ENCODE data around the gene PIEZO2. TPM values are rescaled to one million over a fixed set of nuclear protein-coding genes. Genes with fewer than 3 reads are reported as not detected.

PIEZO2 gene
- polyA plus RNA-seq, 1 donor from 2014 or later = 0.30 TPM

DNA sequence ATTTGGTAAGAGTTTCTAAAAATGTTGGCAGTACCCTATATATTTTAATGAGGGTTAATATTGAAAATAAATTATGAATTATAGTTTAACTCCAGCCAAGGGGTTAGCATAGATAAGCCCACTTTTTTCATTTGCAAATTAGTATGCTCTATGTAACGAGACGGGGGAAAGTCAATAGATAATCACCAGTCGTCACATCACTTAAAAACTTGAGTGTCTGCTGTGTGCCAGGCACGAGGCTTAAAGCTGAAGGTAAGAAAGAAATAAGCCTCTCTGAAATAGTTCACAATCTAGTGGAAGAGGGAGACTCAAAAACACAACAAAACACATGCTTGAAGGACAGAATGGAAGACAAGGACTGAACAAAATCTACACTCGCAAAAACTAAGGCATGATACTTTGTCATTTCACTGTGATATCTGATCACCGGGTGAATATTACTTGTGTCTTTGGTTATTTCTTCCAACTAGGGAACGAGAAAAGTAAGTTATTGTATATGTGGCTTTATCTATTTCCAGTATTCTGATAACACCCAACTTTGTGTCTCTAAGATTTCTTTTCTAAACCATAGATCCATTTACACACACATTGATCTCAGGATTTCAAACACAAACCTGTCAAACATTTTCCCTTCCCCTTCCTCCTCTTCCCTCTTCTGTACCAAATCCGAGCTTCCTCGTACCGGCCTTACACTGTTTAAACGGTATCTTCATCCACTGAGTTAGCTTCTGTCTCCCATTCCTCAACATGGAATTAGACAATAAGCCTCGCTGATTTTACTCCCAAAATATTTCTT is 199.1 kb downstream of the PIEZO2 start:
- TF ChIP-seq SMC3 (conservative IDR thresholded peaks at IDR 0.05; ENCODE audit: poor library complexity) (no peak), EZH2 (IDR thresholded peaks at IDR 0.05; ENCODE audit: borderline replicate concordance, insufficient read depth, low read length, poor library complexity, severe bottlenecking) (no peak), MXI1 (conservative IDR thresholded peaks at IDR 0.05; ENCODE audit: poor library complexity, severe bottlenecking) (no peak), EP300 (conservative IDR thresholded peaks at IDR 0.05; ENCODE audit: poor library complexity, severe bottlenecking) (no peak)
- TF ChIP-seq, protein P1, sequence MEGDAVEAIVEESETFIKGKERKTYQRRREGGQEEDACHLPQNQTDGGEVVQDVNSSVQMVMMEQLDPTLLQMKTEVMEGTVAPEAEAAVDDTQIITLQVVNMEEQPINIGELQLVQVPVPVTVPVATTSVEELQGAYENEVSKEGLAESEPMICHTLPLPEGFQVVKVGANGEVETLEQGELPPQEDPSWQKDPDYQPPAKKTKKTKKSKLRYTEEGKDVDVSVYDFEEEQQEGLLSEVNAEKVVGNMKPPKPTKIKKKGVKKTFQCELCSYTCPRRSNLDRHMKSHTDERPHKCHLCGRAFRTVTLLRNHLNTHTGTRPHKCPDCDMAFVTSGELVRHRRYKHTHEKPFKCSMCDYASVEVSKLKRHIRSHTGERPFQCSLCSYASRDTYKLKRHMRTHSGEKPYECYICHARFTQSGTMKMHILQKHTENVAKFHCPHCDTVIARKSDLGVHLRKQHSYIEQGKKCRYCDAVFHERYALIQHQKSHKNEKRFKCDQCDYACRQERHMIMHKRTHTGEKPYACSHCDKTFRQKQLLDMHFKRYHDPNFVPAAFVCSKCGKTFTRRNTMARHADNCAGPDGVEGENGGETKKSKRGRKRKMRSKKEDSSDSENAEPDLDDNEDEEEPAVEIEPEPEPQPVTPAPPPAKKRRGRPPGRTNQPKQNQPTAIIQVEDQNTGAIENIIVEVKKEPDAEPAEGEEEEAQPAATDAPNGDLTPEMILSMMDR (IDR thresholded peaks at IDR 0.05; ENCODE audit: poor library complexity, severe bottlenecking) = no peak
- TF ChIP-seq, protein P2, sequence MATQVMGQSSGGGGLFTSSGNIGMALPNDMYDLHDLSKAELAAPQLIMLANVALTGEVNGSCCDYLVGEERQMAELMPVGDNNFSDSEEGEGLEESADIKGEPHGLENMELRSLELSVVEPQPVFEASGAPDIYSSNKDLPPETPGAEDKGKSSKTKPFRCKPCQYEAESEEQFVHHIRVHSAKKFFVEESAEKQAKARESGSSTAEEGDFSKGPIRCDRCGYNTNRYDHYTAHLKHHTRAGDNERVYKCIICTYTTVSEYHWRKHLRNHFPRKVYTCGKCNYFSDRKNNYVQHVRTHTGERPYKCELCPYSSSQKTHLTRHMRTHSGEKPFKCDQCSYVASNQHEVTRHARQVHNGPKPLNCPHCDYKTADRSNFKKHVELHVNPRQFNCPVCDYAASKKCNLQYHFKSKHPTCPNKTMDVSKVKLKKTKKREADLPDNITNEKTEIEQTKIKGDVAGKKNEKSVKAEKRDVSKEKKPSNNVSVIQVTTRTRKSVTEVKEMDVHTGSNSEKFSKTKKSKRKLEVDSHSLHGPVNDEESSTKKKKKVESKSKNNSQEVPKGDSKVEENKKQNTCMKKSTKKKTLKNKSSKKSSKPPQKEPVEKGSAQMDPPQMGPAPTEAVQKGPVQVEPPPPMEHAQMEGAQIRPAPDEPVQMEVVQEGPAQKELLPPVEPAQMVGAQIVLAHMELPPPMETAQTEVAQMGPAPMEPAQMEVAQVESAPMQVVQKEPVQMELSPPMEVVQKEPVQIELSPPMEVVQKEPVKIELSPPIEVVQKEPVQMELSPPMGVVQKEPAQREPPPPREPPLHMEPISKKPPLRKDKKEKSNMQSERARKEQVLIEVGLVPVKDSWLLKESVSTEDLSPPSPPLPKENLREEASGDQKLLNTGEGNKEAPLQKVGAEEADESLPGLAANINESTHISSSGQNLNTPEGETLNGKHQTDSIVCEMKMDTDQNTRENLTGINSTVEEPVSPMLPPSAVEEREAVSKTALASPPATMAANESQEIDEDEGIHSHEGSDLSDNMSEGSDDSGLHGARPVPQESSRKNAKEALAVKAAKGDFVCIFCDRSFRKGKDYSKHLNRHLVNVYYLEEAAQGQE (IDR thresholded peaks at IDR 0.05; ENCODE audit: borderline replicate concordance) = no peak
- no peaks in the 10 kb centered on the region for H3K27me3 ChIP-seq (ENCODE audit: insufficient read depth, low read depth, low read length)
- H3K9me3 ChIP-seq (ENCODE audit: low read length) = peaks cover 10% of the 10 kb centered on the region
- H3K27ac ChIP-seq (ENCODE audit: low read length) = no peak overlapping the region
- H3K4me3 ChIP-seq (ENCODE audit: low read length) = no peak overlapping the region
- no peaks in the 10 kb centered on the region for H4K20me1 ChIP-seq (ENCODE audit: insufficient read depth)
- no peaks in the 10 kb centered on the region for H3K36me3 ChIP-seq (ENCODE audit: insufficient read depth, low read length)
- H3K4me2 ChIP-seq (ENCODE audit: low read length) = no peak overlapping the region
- no peaks in the 10 kb centered on the region for H3F3A ChIP-seq (ENCODE audit: insufficient read depth, low read length, poor library complexity, severe bottlenecking)
- H3K9ac ChIP-seq (ENCODE audit: low read length) = no peak overlapping the region
- H2AFZ ChIP-seq (ENCODE audit: low read depth, low read length) = no peak overlapping the region
- no peaks in the 10 kb centered on the region for H3K79me2 ChIP-seq (replicated peaks; ENCODE audit: insufficient read depth, low read length)
- H3K9me2 ChIP-seq (ENCODE audit: insufficient read depth, low read length) = no peaks in the 10 kb centered on the region

DNA sequence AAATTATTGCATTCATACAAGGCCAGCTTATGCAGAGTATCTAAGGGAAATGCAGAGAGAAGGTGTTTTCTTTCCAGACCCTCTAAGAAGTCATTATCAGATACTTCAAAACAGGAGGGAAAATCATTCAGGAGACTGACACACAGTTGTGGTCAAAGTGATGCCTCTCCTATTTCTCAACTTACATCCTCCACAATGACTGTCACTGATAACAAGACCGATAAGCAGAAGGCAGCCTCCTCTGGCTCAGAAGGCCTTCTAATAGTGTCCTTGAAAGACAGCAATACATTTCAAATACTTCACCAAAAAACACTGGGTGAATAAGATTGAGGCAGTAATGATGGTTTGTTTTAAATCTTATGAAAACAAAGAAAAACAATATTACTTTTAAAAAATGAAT is 199.7 kb downstream of the PIEZO2 start:
- H3K9me3 ChIP-seq (ENCODE audit: low read length) = peaks cover 16% of the 10 kb centered on the region
- H3K9ac ChIP-seq (ENCODE audit: low read length) = no peak overlapping the region
- H3K79me2 ChIP-seq (replicated peaks; ENCODE audit: insufficient read depth, low read length) = no peaks in the 10 kb centered on the region
- H3K27ac ChIP-seq (ENCODE audit: low read length) = no peak overlapping the region
- no peaks in the 10 kb centered on the region for H3K27me3 ChIP-seq (ENCODE audit: insufficient read depth, low read depth, low read length)
- H3K9me2 ChIP-seq (ENCODE audit: insufficient read depth, low read length) = no peaks in the 10 kb centered on the region
- H3K4me2 ChIP-seq (ENCODE audit: low read length) = no peak overlapping the region
- H2AFZ ChIP-seq (ENCODE audit: low read depth, low read length) = no peak overlapping the region
- no peaks in the 10 kb centered on the region for H4K20me1 ChIP-seq (ENCODE audit: insufficient read depth)
- H3K4me3 ChIP-seq (ENCODE audit: low read length) = no peak overlapping the region
- no peak for TF ChIP-seq EZH2 (IDR thresholded peaks at IDR 0.05; ENCODE audit: borderline replicate concordance, insufficient read depth, low read length, poor library complexity, severe bottlenecking)
- TF ChIP-seq, protein P1 (IDR thresholded peaks at IDR 0.05; ENCODE audit: poor library complexity, severe bottlenecking) = no peak
- no peak for TF ChIP-seq EP300 (conservative IDR thresholded peaks at IDR 0.05; ENCODE audit: poor library complexity, severe bottlenecking)
- no peak for TF ChIP-seq RAD21 (conservative IDR thresholded peaks at IDR 0.05)
- H3F3A ChIP-seq (ENCODE audit: insufficient read depth, low read length, poor library complexity, severe bottlenecking) = no peaks in the 10 kb centered on the region
- no peaks in the 10 kb centered on the region for H3K36me3 ChIP-seq (ENCODE audit: insufficient read depth, low read length)
